SU-DHL-6 (cell line): ENCODE measurements around the gene RUNX2.

ENCODE experiments used
- CTCF ChIP-seq: fragments of 200-600 bp; sonication (generic); IDR thresholded peaks from one replicate; pipeline ENCODE4 v1.5.1; 2017; ENCODE audit warnings: antibody characterized with exemption, mild to moderate bottlenecking, low read length, moderate library complexity; ENCODE audit not compliant: insufficient read depth, poor library complexity, severe bottlenecking
- EZH2phosphoT487 ChIP-seq: fragments of 200-600 bp; sonication (generic), shearing (Covaris generic); conservative IDR thresholded peaks from 2 replicates; pipeline ENCODE4 v1.6.1; 2018; ENCODE audit warnings: mild to moderate bottlenecking, antibody characterized with exemption, low read length, moderate library complexity, mixed read lengths

DNA sequence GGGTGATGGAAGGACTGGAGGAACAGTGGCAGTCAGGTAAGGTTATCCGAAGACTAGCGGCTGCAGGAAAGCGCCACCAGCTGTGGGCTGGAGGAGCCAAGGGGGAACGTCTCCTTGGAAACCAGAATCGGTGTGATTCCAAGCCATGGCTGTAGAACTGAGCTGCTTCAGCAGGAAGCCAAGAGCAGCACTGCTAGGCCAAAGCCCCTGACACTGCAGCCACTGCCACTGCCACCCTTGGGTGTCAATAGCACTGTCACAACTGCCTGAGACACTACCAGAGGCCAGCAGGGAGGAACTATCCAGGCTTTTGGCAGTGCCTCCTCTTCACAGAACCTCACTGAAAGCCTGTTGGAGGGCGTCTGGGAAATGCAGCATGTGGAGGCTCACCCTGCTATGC lies 339.2 kb downstream of the RUNX2 start:
- no peak for TF ChIP-seq CTCF
- TF ChIP-seq EZH2phosphoT487, result no peak
